Astrocyte of the spinal cord (primary cell): Measurements from ENCODE around the gene CHID1.

ENCODE experiments used
- DNase-seq: peaks from one replicate; pipeline ENCODE4 v3.0.0; 2011; ENCODE audit warnings: low read depth, low spot score
- H3K4me3 ChIP-seq: 2 replicates; pipeline ENCODE4 v1.5.1; 2011; ENCODE audit warnings: low read depth, mild to moderate bottlenecking, low read length, moderate library complexity
- CTCF ChIP-seq: IDR thresholded peaks from 2 replicates; pipeline ENCODE4 v1.5.1; 2012; ENCODE audit warnings: low read depth, mild to moderate bottlenecking, low read length, inconsistent platforms
- in situ Hi-C: cut with HindIII; loops from 2 replicates; pipeline ENCODE4 v1.10.0; 2017; ENCODE audit warnings: low sequenced_read_pairs

The CHID1 gene

GRCh38 chr11:836274-836673, 74.3 kb downstream of the CHID1 start:
- no peak for TF ChIP-seq CTCF
- DNase-seq: no peak
- in situ Hi-C loops: no loop called here
- no peak overlapping the region for H3K4me3 ChIP-seq

GRCh38 chr11:834371-835316, 76.0 kb downstream of the CHID1 start:
- in situ Hi-C loops: no loop called here
- DNase-seq: peak; percentile 69
- no peak for TF ChIP-seq CTCF
- peak overlapping the region; percentile 77 for H3K4me3 ChIP-seq

GRCh38 chr11:833849-834311, 76.7 kb downstream of the CHID1 start:
- no peak for TF ChIP-seq CTCF
- no peak for DNase-seq
- H3K4me3 ChIP-seq: peak overlapping the region; percentile 77
- in situ Hi-C loops: no loop called here

GRCh38 chr11:833114-833791, 77.4 kb downstream of the CHID1 start:
- peak overlapping the region; percentile 77 for H3K4me3 ChIP-seq
- no peak for TF ChIP-seq CTCF
- in situ Hi-C loops: no loop called here
- no peak for DNase-seq

- in situ Hi-C loops: no loop called here
- no peak for TF ChIP-seq CTCF
- peak within 1 kb of the TSS; percentile 77 for H3K4me3 ChIP-seq
- peak; percentile 63 for DNase-seq
Observed at GRCh38 chr11:832529-833113, 78.0 kb downstream of the CHID1 start, which contains the start of gene CD151. Gene CD151, plus strand, starts transcription at chr11:832952. Its CDS starts 3,118 bp downstream, at chr11:836070.

- H3K4me3 ChIP-seq: peak overlapping the region; percentile 40
- no peak for DNase-seq
- in situ Hi-C loops: no loop called here
- no peak for TF ChIP-seq CTCF
Observed at GRCh38 chr11:831961-832528, 78.6 kb downstream of the CHID1 start.
